OCI-LY1 (cell line): ENCODE results near the gene ZNF385D.

ENCODE experiments used
- H2AFZ ChIP-seq: fragments of 200-600 bp; sonication (generic), shearing (Covaris generic); 2 replicates; pipeline ENCODE4 v1.6.0; 2014; ENCODE audit warnings: antibody characterized with exemption, mild to moderate bottlenecking, low read length
- H3F3A ChIP-seq: fragments of 200-600 bp; sonication (generic), shearing (Covaris generic); 2 replicates; pipeline ENCODE4 v1.6.0; 2014; ENCODE audit warnings: mild to moderate bottlenecking, antibody characterized with exemption, low read length, moderate library complexity; ENCODE audit not compliant: insufficient read depth
- H3K27ac ChIP-seq: fragments of 200-600 bp; sonication (generic); 2 replicates; pipeline ENCODE4 v1.5.1; 2014; ENCODE audit warnings: low read length, mixed run types, mild to moderate bottlenecking, low read depth; ENCODE audit not compliant: poor library complexity, severe bottlenecking
- H3K27me3 ChIP-seq: fragments of 200-600 bp; sonication (generic); 2 replicates; pipeline ENCODE4 v1.6.0; 2014; ENCODE audit warnings: antibody characterized with exemption, mild to moderate bottlenecking, low read length, moderate library complexity; ENCODE audit not compliant: insufficient read depth
- H3K36me3 ChIP-seq: fragments of 200-600 bp; sonication (generic); 2 replicates; pipeline ENCODE4 v1.6.1; 2014; ENCODE audit warnings: mild to moderate bottlenecking, antibody characterized with exemption, low read length, moderate library complexity, mixed read lengths; ENCODE audit not compliant: insufficient read depth
- H3K4me1 ChIP-seq: fragments of 200-600 bp; sonication (generic); 2 replicates; pipeline ENCODE4 v1.5.1; 2014; ENCODE audit warnings: mild to moderate bottlenecking, low read length, moderate library complexity; ENCODE audit not compliant: insufficient read depth, severe bottlenecking
- H3K4me2 ChIP-seq: fragments of 200-600 bp; sonication (generic), shearing (Covaris generic); 2 replicates; pipeline ENCODE4 v1.6.1; 2014; ENCODE audit warnings: low read length
- H3K4me3 ChIP-seq: fragments of 200-600 bp; sonication (generic); 2 replicates; pipeline ENCODE4 v1.5.1; 2014; ENCODE audit warnings: low read length, low read depth, mild to moderate bottlenecking, mixed read lengths; ENCODE audit not compliant: poor library complexity, severe bottlenecking
- H3K79me2 ChIP-seq: fragments of 200-600 bp; shearing (Covaris generic); 2 replicates; pipeline ENCODE4 v1.6.1; 2016; ENCODE audit warnings: mixed run types, low read length, mixed read lengths; ENCODE audit not compliant: insufficient read depth
- H3K9ac ChIP-seq: fragments of 200-600 bp; sonication (generic), shearing (Covaris generic); 2 replicates; pipeline ENCODE4 v1.6.1; 2014; ENCODE audit warnings: mild to moderate bottlenecking, low read length, mixed read lengths
- H3K9me2 ChIP-seq: fragments of 200-600 bp; sonication (generic), shearing (Covaris generic); 2 replicates; pipeline ENCODE4 v1.6.1; 2014; ENCODE audit warnings: low read depth, mild to moderate bottlenecking, low read length, mixed read lengths
- H3K9me3 ChIP-seq: fragments of 200-600 bp; shearing (Covaris generic); 2 replicates; pipeline ENCODE4 v1.6.1; 2014; ENCODE audit warnings: low read length, mixed read lengths
- H4K20me1 ChIP-seq: fragments of 200-600 bp; sonication (generic), shearing (Covaris generic); 2 replicates; pipeline ENCODE4 v1.6.0; 2016; ENCODE audit warnings: mild to moderate bottlenecking, low read length; ENCODE audit not compliant: insufficient read depth
- CTCF ChIP-seq: fragments of 200-600 bp; sonication (generic), shearing (Covaris generic); IDR thresholded peaks from 2 replicates; pipeline ENCODE4 v1.5.1; 2017; ENCODE audit warnings: mild to moderate bottlenecking, antibody characterized with exemption, low read length, moderate library complexity, mixed read lengths
- EZH2 ChIP-seq: fragments of 200-600 bp; sonication (generic), shearing (Covaris generic); IDR thresholded peaks from 2 replicates; pipeline ENCODE4 v1.8.0; 2017; ENCODE audit warnings: borderline replicate concordance, mixed run types, mild to moderate bottlenecking, antibody characterized with exemption, low read length, moderate library complexity, mixed read lengths

Gene ZNF385D

GRCh38 chr3:21515417-21515816 lies 235.6 kb downstream of the ZNF385D start:
- no peaks in the 10 kb centered on the region for H3K27me3 ChIP-seq
- H3K4me2 ChIP-seq = no peak overlapping the region
- H4K20me1 ChIP-seq = no peaks in the 10 kb centered on the region
- TF ChIP-seq CTCF = no peak
- no peak for TF ChIP-seq EZH2
- no peaks in the 10 kb centered on the region for H3K9me2 ChIP-seq
- no peaks in the 10 kb centered on the region for H3K9me3 ChIP-seq
- H3K27ac ChIP-seq = no peak overlapping the region
- H3K36me3 ChIP-seq = no peaks in the 10 kb centered on the region
- H3K4me3 ChIP-seq = no peak overlapping the region
- H2AFZ ChIP-seq = no peak overlapping the region
- H3K79me2 ChIP-seq = no peaks in the 10 kb centered on the region
- no peak overlapping the region for H3K9ac ChIP-seq
- no peaks in the 10 kb centered on the region for H3F3A ChIP-seq
- H3K4me1 ChIP-seq = no peaks in the 10 kb centered on the region

- no peak overlapping the region for H3K4me3 ChIP-seq
- H3K9me2 ChIP-seq = no peaks in the 10 kb centered on the region
- no peaks in the 10 kb centered on the region for H4K20me1 ChIP-seq
- H3K27ac ChIP-seq = no peak overlapping the region
- TF ChIP-seq EZH2 (no peak), CTCF (no peak)
- H3K27me3 ChIP-seq = no peaks in the 10 kb centered on the region
- H3F3A ChIP-seq = no peaks in the 10 kb centered on the region
- H3K36me3 ChIP-seq = no peaks in the 10 kb centered on the region
- H2AFZ ChIP-seq = no peak overlapping the region
- no peaks in the 10 kb centered on the region for H3K9me3 ChIP-seq
- H3K4me1 ChIP-seq = no peaks in the 10 kb centered on the region
- no peak overlapping the region for H3K4me2 ChIP-seq
- H3K9ac ChIP-seq = no peak overlapping the region
- no peaks in the 10 kb centered on the region for H3K79me2 ChIP-seq
Observed at GRCh38 chr3:21509731-21510470, 241.1 kb downstream of the ZNF385D start.

GRCh38 chr3:21508246-21508645 lies 242.8 kb downstream of the ZNF385D start:
- Histone ChIP-seq H3K9ac (no peak overlapping the region), H3K79me2 (no peaks in the 10 kb centered on the region), H3K9me3 (no peaks in the 10 kb centered on the region), H3K9me2 (no peaks in the 10 kb centered on the region), H3K27me3 (no peaks in the 10 kb centered on the region), H3K27ac (no peak overlapping the region), H3K4me2 (no peak overlapping the region), H3K4me1 (no peaks in the 10 kb centered on the region), H3K4me3 (no peak overlapping the region), H4K20me1 (no peaks in the 10 kb centered on the region), H3K36me3 (no peaks in the 10 kb centered on the region), H2AFZ (no peak overlapping the region), H3F3A (no peaks in the 10 kb centered on the region)
- TF ChIP-seq CTCF = no peak
- no peak for TF ChIP-seq EZH2
